Measurements from ENCODE around the gene RNASE11. TPM values are rescaled to one million over a fixed set of nuclear protein-coding genes. Genes with fewer than 3 reads are reported as not detected.

The RNASE11 gene
- total RNA-seq, 1 experiment from 2014 or later, result 0.66 TPM

- in situ Hi-C loops (cut with HindIII; ENCODE audit: low pct_unique_long_range_greater_than_20kb, low sequenced_read_pairs), result no loop called here
- no peak for DNase-seq (ENCODE audit: low read depth, low spot score)
Measured at GRCh38 chr14:20617138-20618003, 29.6 kb upstream of the RNASE11 start.

DNA sequence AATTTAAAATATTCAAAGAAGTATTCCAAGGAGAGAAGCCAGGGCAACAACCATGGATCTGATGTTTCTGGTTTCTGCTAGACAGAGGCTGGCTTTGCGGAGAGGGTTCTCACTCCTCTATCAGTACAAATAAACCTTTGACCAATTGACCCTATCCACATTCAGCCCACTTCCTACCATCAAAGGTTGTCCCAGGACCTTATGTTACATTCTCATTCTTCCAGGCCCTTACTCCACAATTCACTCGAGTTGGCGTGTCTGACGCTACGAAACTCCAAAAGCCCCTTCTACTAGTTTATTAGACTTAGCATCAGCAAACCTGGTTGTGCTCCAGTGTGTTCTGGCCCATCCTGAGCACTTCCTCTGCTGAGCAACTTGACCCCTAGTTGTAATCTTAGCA is 28.2 kb upstream of the RNASE11 start:
- DNase-seq (ENCODE audit: low read depth, low spot score), result no peak
- in situ Hi-C loops (cut with HindIII; ENCODE audit: low pct_unique_long_range_greater_than_20kb, low sequenced_read_pairs), result no loop called here

DNA sequence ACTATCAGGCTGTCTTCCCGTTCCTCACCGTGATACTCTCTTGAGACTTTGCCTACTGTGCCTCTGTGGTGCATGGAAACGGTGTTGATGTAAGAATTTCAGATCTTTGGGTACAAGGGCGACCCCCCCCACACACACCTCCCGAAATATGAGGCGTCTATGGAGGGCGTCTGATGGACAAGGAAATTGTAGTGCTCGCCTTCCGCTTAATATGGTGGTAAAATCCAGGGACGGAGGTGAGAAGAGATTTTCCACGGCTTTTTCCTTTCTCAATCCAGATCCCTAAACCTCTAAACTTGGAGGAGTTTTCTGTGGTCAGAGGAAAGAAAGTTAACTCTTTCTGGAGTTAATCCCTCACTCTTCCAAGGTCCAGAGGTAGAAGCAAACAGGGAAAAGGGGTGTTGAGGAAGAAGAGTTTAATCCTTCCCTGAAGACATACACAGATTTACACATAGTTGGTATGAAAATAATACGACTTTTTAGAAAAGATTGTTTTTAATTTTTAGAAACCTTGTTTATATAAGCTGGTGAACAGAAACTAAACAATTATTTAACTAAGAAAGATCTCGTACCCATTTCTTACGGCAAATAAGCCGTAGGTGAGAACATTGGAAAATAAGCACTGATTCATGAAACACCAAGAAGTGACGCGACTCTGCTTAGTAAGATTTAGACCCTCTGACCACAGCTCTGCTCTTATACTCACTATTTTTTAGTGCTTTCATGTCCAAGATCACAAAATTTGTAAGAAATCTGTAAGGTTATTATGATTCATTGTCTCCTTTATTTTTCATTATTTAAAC is 26.4 kb upstream of the RNASE11 start:
- DNase-seq (ENCODE audit: low read depth, low spot score), result no peak
- in situ Hi-C loops (cut with HindIII; ENCODE audit: low pct_unique_long_range_greater_than_20kb, low sequenced_read_pairs), result no loop called here

GRCh38 chr14:20613094-20614037 is 25.6 kb upstream of the RNASE11 start:
- in situ Hi-C loops (cut with HindIII; ENCODE audit: low pct_unique_long_range_greater_than_20kb, low sequenced_read_pairs), result no loop called here

DNA sequence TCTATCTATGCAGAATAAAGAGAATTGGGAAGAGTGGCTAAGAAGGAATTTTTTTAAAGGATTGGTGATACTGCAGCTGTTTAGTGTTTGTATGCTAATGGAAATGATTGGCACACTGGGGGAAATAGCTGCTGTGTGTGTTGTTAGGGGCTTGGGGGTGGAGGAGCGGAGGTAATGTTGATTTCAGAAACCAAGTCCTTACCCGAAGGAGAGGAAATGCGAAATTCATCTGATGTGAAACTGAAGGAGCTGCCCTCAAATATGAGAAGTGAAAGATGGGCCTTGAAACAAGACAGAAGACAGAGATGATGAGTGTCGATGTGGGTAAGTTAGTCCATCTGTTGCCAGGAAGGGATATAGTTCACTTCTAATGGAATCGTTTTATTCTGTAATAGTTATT is 24.6 kb upstream of the RNASE11 start:
- in situ Hi-C loops (cut with HindIII; ENCODE audit: low pct_unique_long_range_greater_than_20kb, low sequenced_read_pairs), result no loop called here
- DNase-seq (ENCODE audit: low read depth, low spot score), result no peak

More at GRCh38 chr14:20613094-20614037, 25.6 kb upstream of the RNASE11 start:
- DNase-seq (ENCODE audit: low read depth, low spot score), result peak; percentile 98

GRCh38 chr14:20611277-20611676 is 23.5 kb upstream of the RNASE11 start:
- in situ Hi-C loops (cut with HindIII; ENCODE audit: low pct_unique_long_range_greater_than_20kb, low sequenced_read_pairs), result no loop called here
- DNase-seq (ENCODE audit: low read depth, low spot score), result no peak

- DNase-seq (ENCODE audit: low read depth, low spot score), result peak; percentile 81
- in situ Hi-C loops (cut with HindIII; ENCODE audit: low pct_unique_long_range_greater_than_20kb, low sequenced_read_pairs), result no loop called here
Measured at GRCh38 chr14:20610002-20610765, 22.4 kb upstream of the RNASE11 start.

DNA sequence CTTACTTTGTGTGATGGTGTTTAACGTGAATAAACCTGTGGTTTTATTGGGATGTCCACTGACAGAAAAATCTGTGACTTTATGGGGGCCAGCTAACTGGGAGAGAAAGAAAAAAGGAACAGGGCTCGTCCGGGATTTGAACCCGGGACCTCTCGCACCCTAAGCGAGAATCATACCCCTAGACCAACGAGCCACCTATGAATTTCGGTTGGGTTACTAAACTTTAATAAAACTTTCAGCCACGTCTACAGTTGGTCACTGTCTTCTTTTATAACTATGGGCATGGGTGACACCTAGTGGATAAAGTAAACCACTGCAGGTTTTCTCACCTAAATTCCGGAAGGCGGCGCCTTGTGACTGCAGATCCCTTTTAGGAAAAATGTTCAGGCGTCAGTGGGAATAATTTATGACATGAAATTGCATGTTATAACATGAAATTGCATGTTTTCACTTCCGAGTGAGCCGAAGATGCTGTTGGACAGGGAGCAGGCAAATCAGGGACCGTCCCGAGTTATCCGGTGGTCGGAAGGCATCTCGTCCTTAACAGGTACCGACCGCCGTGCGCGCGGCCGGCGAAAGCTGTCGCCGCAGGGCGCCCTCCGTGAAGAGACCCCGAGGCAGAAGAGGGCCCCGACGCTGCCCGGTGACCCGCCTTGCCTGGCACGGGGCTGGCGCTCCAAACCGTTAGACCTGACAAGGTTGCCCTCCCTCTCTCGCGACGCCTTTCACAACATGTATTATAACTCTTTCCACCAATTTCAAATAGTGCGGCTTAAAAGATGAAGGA is 21.6 kb upstream of the RNASE11 start:
- DNase-seq (ENCODE audit: low read depth, low spot score), result peak; percentile 93
- in situ Hi-C loops (cut with HindIII; ENCODE audit: low pct_unique_long_range_greater_than_20kb, low sequenced_read_pairs), result no loop called here

GRCh38 chr14:20608383-20609110 is 20.7 kb upstream of the RNASE11 start:
- no peak for DNase-seq (ENCODE audit: low read depth, low spot score)
- in situ Hi-C loops (cut with HindIII; ENCODE audit: low pct_unique_long_range_greater_than_20kb, low sequenced_read_pairs), result no loop called here

GRCh38 chr14:20607617-20608016 is 19.8 kb upstream of the RNASE11 start:
- in situ Hi-C loops (cut with HindIII; ENCODE audit: low pct_unique_long_range_greater_than_20kb, low sequenced_read_pairs), result no loop called here
- no peak for DNase-seq (ENCODE audit: low read depth, low spot score)

DNA sequence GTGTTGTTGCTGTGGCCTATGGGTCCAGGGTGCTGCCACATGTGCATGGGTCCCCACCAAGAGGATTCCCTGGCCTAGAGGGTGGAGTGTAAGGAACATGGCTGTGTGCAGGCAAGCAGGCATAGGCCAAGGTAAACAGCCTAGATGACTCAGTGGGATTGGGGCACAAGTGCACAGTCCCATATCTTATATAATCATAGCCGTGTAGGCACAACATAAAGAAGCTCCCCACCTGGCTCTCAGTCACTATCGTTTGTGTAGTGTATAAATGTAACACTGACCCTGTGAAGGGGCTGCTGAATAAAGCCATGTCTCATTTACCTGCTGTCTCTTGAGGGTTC is 19.1 kb upstream of the RNASE11 start:
- in situ Hi-C loops (cut with HindIII; ENCODE audit: low pct_unique_long_range_greater_than_20kb, low sequenced_read_pairs), result no loop called here
- no peak for DNase-seq (ENCODE audit: low read depth, low spot score)

GRCh38 chr14:20606190-20606901 is 18.5 kb upstream of the RNASE11 start:
- in situ Hi-C loops (cut with HindIII; ENCODE audit: low pct_unique_long_range_greater_than_20kb, low sequenced_read_pairs), result no loop called here
- DNase-seq (ENCODE audit: low read depth, low spot score), result peak; percentile 75

- no peak for DNase-seq (ENCODE audit: low read depth, low spot score)
- in situ Hi-C loops (cut with HindIII; ENCODE audit: low pct_unique_long_range_greater_than_20kb, low sequenced_read_pairs), result no loop called here
Measured at GRCh38 chr14:20603813-20604690, 16.3 kb upstream of the RNASE11 start.

DNA sequence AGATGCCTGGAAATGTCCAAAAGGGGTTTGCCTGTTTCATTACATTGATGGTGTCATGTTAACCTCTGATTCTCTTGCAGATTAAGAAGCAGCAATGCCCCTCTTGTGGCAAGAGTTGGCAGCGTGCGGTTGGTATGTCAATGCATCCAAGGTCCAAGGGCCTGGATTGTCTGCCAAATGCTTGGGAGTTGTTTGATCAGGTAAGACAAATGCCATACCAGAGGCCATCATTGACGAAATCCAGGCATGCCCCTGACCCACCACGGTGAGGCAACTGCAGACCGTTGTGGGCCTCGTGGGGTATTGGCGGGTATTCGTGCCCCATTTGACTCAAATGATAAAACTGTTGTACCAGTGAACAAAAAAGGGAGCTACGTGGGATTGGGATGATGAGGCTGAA is 14.8 kb upstream of the RNASE11 start:
- in situ Hi-C loops (cut with HindIII; ENCODE audit: low pct_unique_long_range_greater_than_20kb, low sequenced_read_pairs), result no loop called here
- no peak for DNase-seq (ENCODE audit: low read depth, low spot score)

All from SK-MEL-5 (cell line).